Activated T-helper 1 cell treated with Interleukin-2 at 50 U/mL for 16 hours (primary cell): ENCODE results near the gene RAPSN.

Experiments used
- DNase-seq: peaks from one replicate; pipeline ENCODE4 v3.0.0-alpha.2; 2020; ENCODE audit warnings: low read depth

The RAPSN gene

GRCh38 chr11:47407746-47408590 lies 41.0 kb downstream of the RAPSN start, which contains the start of gene SLC39A13:
SLC39A13 (plus strand) TSS chr11:47408590; CDS start chr11:47410095, 1,505 bp downstream.
- peak; percentile 90 for DNase-seq

- no peak for DNase-seq
These were observed 41.8 kb downstream of the RAPSN start for GRCh38 chr11:47406896-47407745.

- DNase-seq, result no peak
These were observed 45.4 kb downstream of the RAPSN start for GRCh38 chr11:47403571-47403970.

GRCh38 chr11:47403135-47403534 lies 45.8 kb downstream of the RAPSN start:
- DNase-seq, result no peak

GRCh38 chr11:47400768-47401279 lies 48.1 kb downstream of the RAPSN start:
- no peak for DNase-seq

GRCh38 chr11:47399860-47400767 lies 48.8 kb downstream of the RAPSN start:
- peak; percentile 42 for DNase-seq

- no peak for DNase-seq
These were observed 50.4 kb downstream of the RAPSN start for GRCh38 chr11:47398551-47398950.

- DNase-seq, result no peak
These were observed 50.9 kb downstream of the RAPSN start for GRCh38 chr11:47398011-47398410.

GRCh38 chr11:47396049-47396320 lies 53.0 kb downstream of the RAPSN start:
- no peak for DNase-seq

GRCh38 chr11:47395223-47396048 lies 53.5 kb downstream of the RAPSN start:
- no peak for DNase-seq

- DNase-seq, result peak; percentile 57
These were observed 54.4 kb downstream of the RAPSN start for GRCh38 chr11:47394322-47395222.

GRCh38 chr11:47394050-47394321 lies 55.0 kb downstream of the RAPSN start:
- DNase-seq, result no peak

GRCh38 chr11:47393163-47394049 lies 55.5 kb downstream of the RAPSN start:
- no peak for DNase-seq

- DNase-seq, result no peak
These were observed 56.3 kb downstream of the RAPSN start for GRCh38 chr11:47392546-47393162.

- DNase-seq, result no peak
These were observed 57.1 kb downstream of the RAPSN start for GRCh38 chr11:47391711-47392432.

- no peak for DNase-seq
These were observed 57.8 kb downstream of the RAPSN start for GRCh38 chr11:47391077-47391583.

- no peak for DNase-seq
These were observed 58.5 kb downstream of the RAPSN start for GRCh38 chr11:47390422-47390760.
